CD4-positive, alpha-beta T cell treated with Interleukin-15 for 1 hour (primary cell): ENCODE data around the gene ITGB2.
"Not testable (repeated sequence)": the region's sequence is repeated elsewhere in the genome, so short reads cannot be mapped to it uniquely, and the experiment has no call there.

Experiments
- DNase-seq: peaks from one replicate; pipeline ENCODE4 v3.0.0-alpha.2; 2020

The ITGB2 gene

GRCh38 chr21:44940116-44940631, 19.5 kb upstream of the ITGB2 start:
- no peak for DNase-seq

DNA sequence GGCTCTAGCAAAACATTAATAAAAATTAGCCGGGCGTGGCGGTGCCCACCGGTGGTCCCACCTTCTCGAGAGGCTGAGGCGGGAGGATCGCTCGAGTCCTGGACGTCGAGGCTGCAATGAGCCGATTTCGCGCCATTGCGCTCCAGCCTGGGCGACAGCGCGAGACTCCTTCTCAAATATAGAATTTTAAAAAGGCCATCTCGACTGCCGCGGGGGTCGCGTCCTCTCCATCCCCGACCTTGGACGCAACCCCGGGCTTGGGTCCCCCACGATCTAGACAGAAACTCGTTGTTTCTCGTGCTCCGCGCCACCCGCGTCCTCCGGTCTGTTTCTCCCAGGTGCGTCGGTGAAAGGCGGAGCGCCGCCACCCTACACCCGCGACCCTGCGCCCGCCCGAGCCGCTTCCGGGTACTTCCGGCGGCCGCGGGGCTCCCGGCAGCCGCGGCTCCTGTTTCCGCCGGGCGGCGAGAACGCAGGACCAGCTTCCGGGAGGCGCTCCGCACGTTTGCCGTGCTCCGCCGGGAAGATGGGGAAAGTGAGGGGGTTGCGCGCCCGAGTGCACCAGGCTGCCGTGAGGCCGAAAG, 18.9 kb upstream of the ITGB2 start, which contains the start of gene SLX9:
Gene SLX9, plus strand, starts transcription at position 498 of the 584 bp plus-strand sequence. Its CDS starts 29 bp downstream, at position 527.
- peak; percentile 78 for DNase-seq

- no peak for DNase-seq
These were observed 18.3 kb upstream of the ITGB2 start for GRCh38 chr21:44938772-44939531.

- no peak for DNase-seq
These were observed 14.8 kb upstream of the ITGB2 start for GRCh38 chr21:44935533-44935927.

DNA sequence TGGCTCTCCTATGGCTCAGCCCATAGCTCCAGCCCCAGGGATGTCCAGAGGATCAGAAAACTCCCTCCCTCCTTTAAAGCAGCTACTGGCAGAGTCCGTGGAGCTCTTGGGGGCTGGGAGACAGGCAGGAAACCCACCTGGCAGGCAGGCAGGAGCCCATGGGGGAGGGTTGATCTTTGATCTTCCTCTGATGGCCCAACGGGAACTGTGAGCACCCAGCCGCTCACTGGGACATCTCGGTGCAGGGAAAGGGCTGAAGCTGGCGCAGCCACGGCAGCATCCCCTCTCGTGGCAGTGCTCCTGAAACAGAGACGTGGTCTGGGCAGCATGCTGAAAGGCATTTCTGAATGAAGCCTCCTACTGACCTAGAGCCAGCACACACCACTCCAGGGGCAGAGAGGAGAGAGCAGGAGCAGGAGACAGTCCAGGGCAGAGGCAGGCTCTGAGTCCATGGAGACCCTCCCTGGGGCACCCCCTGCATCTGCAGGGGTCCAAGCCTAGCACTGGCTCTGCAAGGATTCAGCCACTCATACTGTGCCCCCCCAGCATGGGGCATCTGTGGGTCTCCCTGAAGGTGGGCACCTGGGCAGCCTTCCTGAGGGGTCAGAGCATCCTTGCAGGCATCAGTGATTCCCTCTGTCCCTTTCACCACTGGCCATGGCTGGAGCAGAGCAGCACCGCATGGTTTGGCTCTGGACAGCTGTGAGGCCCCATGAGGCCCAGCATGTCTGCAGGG, 14.3 kb upstream of the ITGB2 start:
- no peak for DNase-seq

- DNase-seq = no peak
These were observed 13.6 kb upstream of the ITGB2 start for GRCh38 chr21:44934276-44934675.

GRCh38 chr21:44933918-44934260, 13.2 kb upstream of the ITGB2 start:
- DNase-seq = no peak

GRCh38 chr21:44933199-44933917, 12.7 kb upstream of the ITGB2 start:
- no peak for DNase-seq

- peak; percentile 70 for DNase-seq
These were observed 11.9 kb upstream of the ITGB2 start for GRCh38 chr21:44932408-44933181.

- DNase-seq = no peak
These were observed 11.1 kb upstream of the ITGB2 start for GRCh38 chr21:44931501-44932407.

- DNase-seq = peak; percentile 76
These were observed 10.4 kb upstream of the ITGB2 start for GRCh38 chr21:44931137-44931500.

GRCh38 chr21:44930543-44930981, 9.9 kb upstream of the ITGB2 start:
- peak; percentile 78 for DNase-seq

DNA sequence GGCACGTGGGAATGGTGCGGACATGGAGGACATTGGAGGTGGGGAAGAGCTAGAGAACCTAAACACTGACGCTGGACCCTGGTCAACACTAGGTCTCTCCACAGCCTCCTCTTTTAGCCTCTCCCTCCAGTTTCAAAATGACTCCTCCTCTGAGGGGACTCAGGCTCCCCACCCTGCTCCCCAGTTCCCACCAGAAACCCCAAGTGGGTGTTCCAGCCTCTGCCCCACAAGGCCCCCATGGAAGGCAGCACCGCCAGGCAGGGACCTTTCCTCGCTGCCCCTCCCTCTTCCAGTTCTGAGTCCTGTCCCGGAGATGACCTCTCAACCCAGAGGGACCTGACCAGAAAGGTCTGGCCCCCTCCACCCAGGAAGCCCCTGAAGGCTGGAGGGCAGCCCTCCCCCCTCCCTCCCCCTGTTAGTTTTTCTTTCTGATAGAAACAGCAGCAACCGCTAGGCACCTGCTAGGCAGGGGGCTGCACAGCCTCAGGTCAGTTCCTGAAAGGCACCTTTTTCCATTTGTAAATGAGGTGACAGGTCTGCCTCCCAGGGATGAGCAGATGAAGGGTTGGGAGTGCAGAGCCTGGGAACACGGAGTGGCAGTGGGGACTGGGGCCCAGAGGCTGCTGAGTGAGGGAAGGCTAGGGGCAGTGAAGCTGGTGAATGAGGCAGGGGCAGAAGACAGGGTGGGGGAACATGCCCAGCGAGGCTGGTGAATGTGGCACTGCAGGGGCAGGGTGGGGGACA, 9.3 kb upstream of the ITGB2 start:
- no peak for DNase-seq

DNA sequence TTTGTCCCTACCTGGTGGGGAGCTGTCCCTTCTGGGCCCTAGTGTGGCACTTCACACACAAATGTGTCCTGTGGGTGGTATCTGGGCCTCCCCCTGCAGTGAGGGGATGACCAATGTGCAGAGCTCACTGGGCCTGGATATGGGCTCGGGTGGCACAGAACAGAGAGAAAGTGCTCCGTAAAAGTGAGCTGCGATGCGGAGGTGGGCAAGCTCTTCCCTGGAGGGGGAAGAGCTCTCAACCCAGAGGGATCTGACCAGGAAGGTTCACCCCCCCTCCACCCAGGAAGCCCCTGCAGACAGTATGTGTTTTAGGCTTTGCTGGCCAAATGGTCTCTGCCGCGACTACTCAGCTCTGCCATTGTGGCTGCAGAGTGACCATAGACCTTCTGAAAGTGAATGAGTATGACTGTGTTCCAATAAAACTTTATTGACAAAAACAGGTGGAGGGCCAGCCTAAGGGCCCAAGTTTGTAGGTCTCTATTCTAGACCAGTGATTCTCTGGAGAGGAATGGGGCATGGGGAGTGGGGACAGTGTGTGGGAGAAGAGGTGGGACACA, 8.6 kb upstream of the ITGB2 start:
- DNase-seq = no peak

GRCh38 chr21:44928500-44929241, 8.0 kb upstream of the ITGB2 start:
- DNase-seq = not testable (repeated sequence)

DNA sequence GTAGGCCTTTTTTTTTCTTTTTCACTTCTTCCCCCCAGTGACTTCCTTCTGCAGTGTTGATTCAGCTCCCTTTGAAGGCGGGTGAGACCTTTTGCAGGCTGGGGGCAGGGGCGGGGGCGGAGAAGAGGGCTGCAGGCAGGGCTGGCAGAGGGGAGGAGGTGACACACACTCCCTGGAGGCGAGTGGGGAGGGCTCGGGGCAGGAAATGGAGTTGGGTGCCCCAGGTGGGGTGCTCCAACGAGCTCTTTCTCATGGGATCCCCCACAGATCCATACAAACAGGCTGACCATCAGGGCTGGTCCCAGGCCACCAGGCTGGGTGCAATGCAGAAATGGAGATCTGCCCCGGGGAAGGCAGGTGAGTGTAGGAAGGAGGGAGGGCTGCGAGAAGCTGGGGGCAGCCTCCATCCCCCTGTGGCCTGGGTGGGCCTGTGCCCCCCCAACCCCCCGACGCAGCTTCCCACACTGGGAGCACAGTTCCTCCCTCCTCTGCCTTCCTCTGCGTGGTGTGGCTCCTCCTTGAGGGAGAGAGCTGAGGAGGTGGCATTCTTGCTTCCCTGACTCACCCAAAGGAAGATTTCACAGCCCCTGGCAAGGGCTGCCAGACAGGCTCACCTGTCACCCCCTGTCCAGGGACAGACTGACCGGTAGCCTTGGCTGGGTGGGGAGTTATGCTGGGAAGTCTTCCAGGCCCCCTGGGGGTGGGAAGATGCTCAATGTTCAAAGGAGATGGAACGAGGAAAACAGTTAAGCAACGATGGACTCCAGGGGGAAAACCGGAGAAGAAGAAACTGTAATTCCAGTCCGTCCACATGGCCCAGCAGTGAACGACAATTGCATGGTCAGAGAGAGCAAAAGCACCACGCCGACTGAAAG, 7.1 kb upstream of the ITGB2 start:
- peak; percentile 87 for DNase-seq

- DNase-seq = no peak
These were observed 6.5 kb upstream of the ITGB2 start for GRCh38 chr21:44927259-44927586.

- DNase-seq = peak; percentile 46
These were observed 5.8 kb upstream of the ITGB2 start for GRCh38 chr21:44926331-44927101.
